ENCODE measurements around the gene RNASE11. TPM values are rescaled to one million over a fixed set of nuclear protein-coding genes. Genes with fewer than 3 reads are reported as not detected.

The RNASE11 gene
- total RNA-seq, 6 experiments from 2014 or later, result not detected

GRCh38 chr14:20551606-20552005, 36.2 kb downstream of the RNASE11 start:
- no peaks in the 10 kb centered on the region for H3K4me1 ChIP-seq
- H3K27me3 ChIP-seq, result no peaks in the 10 kb centered on the region
- no peak for ATAC-seq
- intact Hi-C loops (cut with DNase I), result no loop called here
- no peak overlapping the region for H3K4me3 ChIP-seq
- no peak for DNase-seq
- H3K9me3 ChIP-seq, result no peaks in the 10 kb centered on the region
- 100% methylated on average over 2 of the region's 3 CpGs for WGBS (ENCODE audit: insufficient coverage, low coverage, low lambda C conversion rate, missing lambda C conversion rate)
- TF ChIP-seq CTCF (IDR thresholded peaks at IDR 0.05) (no peak), POLR2A (IDR thresholded peaks at IDR 0.05) (no peak)
- H3K27ac ChIP-seq, result no peak overlapping the region
- H3K36me3 ChIP-seq, result no peaks in the 10 kb centered on the region

GRCh38 chr14:20550926-20551325, 36.9 kb downstream of the RNASE11 start:
- intact Hi-C loops (cut with DNase I), result no loop called here
- no peak for ATAC-seq
- no peak for TF ChIP-seq POLR2A (IDR thresholded peaks at IDR 0.05)
- no peak for TF ChIP-seq CTCF (IDR thresholded peaks at IDR 0.05)
- H3K9me3 ChIP-seq, result no peaks in the 10 kb centered on the region
- no peak overlapping the region for H3K4me3 ChIP-seq
- H3K4me1 ChIP-seq, result no peaks in the 10 kb centered on the region
- no peaks in the 10 kb centered on the region for H3K27me3 ChIP-seq
- 88% methylated on average over 2 of the region's 2 CpGs for WGBS (ENCODE audit: insufficient coverage, low coverage, low lambda C conversion rate, missing lambda C conversion rate)
- no peak for DNase-seq
- H3K27ac ChIP-seq, result no peak overlapping the region
- no peaks in the 10 kb centered on the region for H3K36me3 ChIP-seq

- 71% methylated on average over 10 of the region's 10 CpGs for WGBS (ENCODE audit: insufficient coverage, low coverage, low lambda C conversion rate, missing lambda C conversion rate)
- intact Hi-C loops (cut with DNase I), result no loop called here
- no peak for TF ChIP-seq CTCF (IDR thresholded peaks at IDR 0.05)
- no peak for TF ChIP-seq POLR2A (IDR thresholded peaks at IDR 0.05)
- Histone ChIP-seq H3K27ac (no peak overlapping the region), H3K9me3 (no peaks in the 10 kb centered on the region), H3K27me3 (no peaks in the 10 kb centered on the region), H3K4me3 (no peak overlapping the region), H3K4me1 (no peaks in the 10 kb centered on the region), H3K36me3 (no peaks in the 10 kb centered on the region)
- ATAC-seq (no peak), DNase-seq (no peak)
Measured at GRCh38 chr14:20548414-20549158, 39.2 kb downstream of the RNASE11 start.

- H3K4me1 ChIP-seq, result no peaks in the 10 kb centered on the region
- H3K27me3 ChIP-seq, result no peaks in the 10 kb centered on the region
- H3K9me3 ChIP-seq, result no peaks in the 10 kb centered on the region
- H3K4me3 ChIP-seq, result no peak overlapping the region
- ATAC-seq (no peak), DNase-seq (no peak)
- no peak overlapping the region for H3K27ac ChIP-seq
- H3K36me3 ChIP-seq, result no peaks in the 10 kb centered on the region
- 34% methylated on average over 2 of the region's 3 CpGs for WGBS (ENCODE audit: insufficient coverage, low coverage, low lambda C conversion rate, missing lambda C conversion rate)
- no peak for TF ChIP-seq POLR2A (IDR thresholded peaks at IDR 0.05)
- TF ChIP-seq CTCF (IDR thresholded peaks at IDR 0.05), result no peak
- intact Hi-C loops (cut with DNase I), result no loop called here
Measured at GRCh38 chr14:20546877-20547276, 40.9 kb downstream of the RNASE11 start.
